IPS DF 6.9 (cell line): ENCODE results near the gene C7orf33.

Experiments used
- DNase-seq: peaks from one replicate; pipeline ENCODE4 v3.0.0-alpha.2; 2013; ENCODE audit warnings: low read depth, low spot score
- H3K27ac ChIP-seq: one replicate; pipeline ENCODE4 v1.5.1; 2013; ENCODE audit warnings: low read length, control low read depth
- H3K27me3 ChIP-seq: 2 replicates; pipeline ENCODE4 v1.6.1; 2013; ENCODE audit warnings: mild to moderate bottlenecking, low read length; ENCODE audit not compliant: control insufficient read depth, insufficient read depth
- H3K36me3 ChIP-seq: 2 replicates; pipeline ENCODE4 v1.6.1; 2013; ENCODE audit warnings: low read length; ENCODE audit not compliant: control insufficient read depth, insufficient read depth
- H3K4me1 ChIP-seq: 2 replicates; pipeline ENCODE4 v1.6.1; 2013; ENCODE audit warnings: low read length; ENCODE audit not compliant: control insufficient read depth, insufficient read depth
- H3K4me3 ChIP-seq: 2 replicates; pipeline ENCODE4 v1.5.1; 2013; ENCODE audit warnings: mild to moderate bottlenecking, low read length
- H3K9me3 ChIP-seq: 2 replicates; pipeline ENCODE4 v1.6.1; 2013; ENCODE audit warnings: low read length, inconsistent platforms; ENCODE audit not compliant: control insufficient read depth, insufficient read depth
- WGBS: extraction: QIAGEN DNeasy Blood & Tissue Kit; methylation state at CpG from one replicate; pipeline ENCODE4 v1.1.7; 2013; ENCODE audit warnings: mixed read lengths, missing lambda C conversion rate; ENCODE audit not compliant: insufficient read length, insufficient coverage; 5-methylcytosine and 5-hydroxymethylcytosine counted together

The C7orf33 gene

DNA sequence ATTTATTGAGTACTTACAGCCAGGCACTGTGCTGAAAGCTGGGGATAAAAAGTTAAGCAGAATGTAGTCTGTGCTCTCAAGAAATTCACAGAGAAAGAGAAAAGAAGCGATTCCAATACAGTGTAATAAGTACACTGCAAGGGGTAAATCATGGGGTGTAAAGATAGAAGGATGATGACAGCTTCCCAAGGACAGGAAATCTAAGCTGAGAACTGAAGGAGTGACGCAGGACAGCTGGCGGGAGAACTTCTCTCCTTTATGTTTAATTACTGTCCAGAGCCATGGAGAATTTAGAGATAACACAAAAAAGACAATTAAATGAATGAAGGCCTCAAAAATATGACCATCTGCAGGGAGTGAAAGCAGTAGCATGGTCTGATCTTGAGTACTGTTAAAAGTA, 34.8 kb downstream of the C7orf33 start:
- H3K27ac ChIP-seq = no peak overlapping the region
- no peak for DNase-seq
- no peaks in the 10 kb centered on the region for H3K36me3 ChIP-seq
- no peak overlapping the region for H3K4me3 ChIP-seq
- H3K4me1 ChIP-seq = no peaks in the 10 kb centered on the region
- no peaks in the 10 kb centered on the region for H3K27me3 ChIP-seq
- no CpG with 5 or more reads among the region's 3 CpGs for WGBS
- H3K9me3 ChIP-seq = no peaks in the 10 kb centered on the region

DNA sequence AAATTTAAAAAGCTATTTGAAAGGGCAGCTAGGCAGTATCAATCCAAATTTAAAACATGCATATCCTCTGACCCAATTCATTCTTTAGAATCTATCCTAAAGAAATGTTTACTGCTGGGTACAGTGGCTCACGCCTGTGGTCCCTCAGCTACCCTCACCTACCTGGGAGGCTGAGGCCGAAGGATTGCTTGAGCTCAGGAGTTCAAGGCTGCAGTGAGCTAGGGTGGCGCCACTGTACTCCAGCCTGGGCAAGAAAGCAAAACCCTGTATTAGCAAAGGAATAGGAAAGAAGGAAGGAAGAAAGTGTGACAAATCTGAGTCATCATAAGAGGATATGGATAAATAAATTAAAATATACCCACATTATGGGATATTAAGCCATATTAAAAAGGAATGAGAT, 36.3 kb downstream of the C7orf33 start:
- no peaks in the 10 kb centered on the region for H3K27me3 ChIP-seq
- no peaks in the 10 kb centered on the region for H3K4me1 ChIP-seq
- H3K36me3 ChIP-seq = no peaks in the 10 kb centered on the region
- H3K27ac ChIP-seq = no peak overlapping the region
- no peaks in the 10 kb centered on the region for H3K9me3 ChIP-seq
- no peak overlapping the region for H3K4me3 ChIP-seq
- no peak for DNase-seq
- WGBS = no CpG with 5 or more reads among the region's 3 CpGs

DNA sequence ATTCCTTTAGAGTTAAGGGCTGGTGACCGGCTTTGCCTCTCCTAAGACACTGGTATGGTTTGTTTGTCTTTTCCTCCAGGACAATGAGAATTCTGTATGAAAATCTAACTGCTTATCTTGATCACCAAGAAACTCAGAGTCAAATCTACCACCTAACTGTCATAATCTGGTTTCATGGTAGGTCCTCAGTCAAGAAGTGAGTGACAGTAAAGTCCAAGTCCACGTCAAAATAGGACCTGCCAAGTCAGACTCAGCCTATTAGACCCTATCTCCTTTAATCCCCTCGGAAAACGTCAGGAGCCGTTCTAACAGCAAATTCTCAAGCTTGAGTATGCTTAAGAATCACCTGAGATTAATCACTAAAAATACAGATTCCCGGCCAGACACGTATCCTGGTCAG, 37.4 kb downstream of the C7orf33 start:
- no peak for DNase-seq
- no peaks in the 10 kb centered on the region for H3K4me1 ChIP-seq
- WGBS = no CpG with 5 or more reads among the region's 7 CpGs
- no peak overlapping the region for H3K27ac ChIP-seq
- H3K27me3 ChIP-seq = no peaks in the 10 kb centered on the region
- H3K4me3 ChIP-seq = no peak overlapping the region
- H3K36me3 ChIP-seq = no peaks in the 10 kb centered on the region
- H3K9me3 ChIP-seq = no peaks in the 10 kb centered on the region

DNA sequence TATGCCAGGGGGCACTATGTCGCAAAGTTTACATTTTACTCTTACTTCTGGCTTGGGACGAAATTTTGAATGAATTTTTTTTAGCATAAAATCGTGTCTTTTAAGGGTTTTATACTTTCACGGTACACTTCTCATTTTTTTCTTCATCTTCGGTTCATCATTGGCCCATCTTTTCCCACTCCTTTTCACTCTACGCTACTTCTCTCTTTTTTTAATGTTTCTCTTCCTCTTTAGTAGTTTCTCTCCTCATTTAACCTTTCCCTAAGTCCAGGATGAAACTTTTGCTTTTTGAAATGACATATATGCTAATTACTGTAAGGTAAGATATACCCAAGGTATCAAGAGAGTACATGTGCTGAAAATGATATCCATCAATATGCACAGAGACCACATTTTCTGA, 39.5 kb downstream of the C7orf33 start:
- no peak overlapping the region for H3K4me3 ChIP-seq
- 100% methylated on average over 2 of the region's 6 CpGs for WGBS
- H3K27me3 ChIP-seq = no peaks in the 10 kb centered on the region
- DNase-seq = no peak
- H3K27ac ChIP-seq = no peak overlapping the region
- H3K36me3 ChIP-seq = no peaks in the 10 kb centered on the region
- H3K4me1 ChIP-seq = no peaks in the 10 kb centered on the region
- no peaks in the 10 kb centered on the region for H3K9me3 ChIP-seq

DNA sequence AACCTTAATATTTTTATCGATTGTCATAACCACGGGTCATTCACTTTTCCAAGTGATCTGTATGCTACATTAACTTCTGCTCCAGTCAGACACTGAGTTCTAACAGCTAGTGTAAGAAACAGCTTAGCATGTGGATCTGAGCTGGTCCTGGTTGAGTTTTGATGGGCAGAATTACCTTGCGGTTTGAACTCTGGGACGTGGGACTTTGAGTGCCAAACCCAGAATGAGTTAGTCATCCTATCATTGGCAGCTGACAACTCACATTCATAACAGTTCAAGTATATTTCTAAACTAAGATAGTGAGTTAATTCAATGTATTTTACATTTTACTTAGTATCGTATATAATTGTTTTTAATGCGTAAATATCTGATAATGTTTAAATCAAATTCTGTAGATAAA, 43.2 kb downstream of the C7orf33 start:
- no peak for DNase-seq
- Histone ChIP-seq H3K4me3 (no peak overlapping the region), H3K4me1 (no peaks in the 10 kb centered on the region), H3K36me3 (no peaks in the 10 kb centered on the region), H3K9me3 (no peaks in the 10 kb centered on the region), H3K27ac (no peak overlapping the region), H3K27me3 (no peaks in the 10 kb centered on the region)
- no CpG with 5 or more reads among the region's 6 CpGs for WGBS

DNA sequence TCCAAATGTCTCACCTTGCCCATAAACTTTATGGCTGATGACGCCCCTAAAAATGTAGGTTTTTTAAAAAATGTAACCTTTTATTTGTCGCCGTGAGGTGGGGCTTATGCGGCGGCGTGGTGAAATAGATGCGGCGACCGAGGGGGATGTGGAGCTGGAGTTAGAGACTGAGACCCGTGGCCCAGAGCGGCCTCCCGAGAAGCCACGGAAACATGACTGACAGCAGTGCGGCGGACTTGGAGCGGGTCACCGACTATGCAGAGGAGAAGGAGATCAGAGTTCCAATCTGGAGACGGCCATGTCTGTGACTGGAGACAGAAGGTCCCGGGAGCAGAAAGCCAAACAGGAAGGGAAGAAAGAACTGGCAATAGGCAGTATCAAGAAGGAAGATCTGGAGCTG, 46.5 kb downstream of the C7orf33 start:
- Histone ChIP-seq H3K4me1 (no peaks in the 10 kb centered on the region), H3K9me3 (no peaks in the 10 kb centered on the region), H3K27ac (no peak overlapping the region), H3K27me3 (no peaks in the 10 kb centered on the region), H3K4me3 (no peak overlapping the region), H3K36me3 (no peaks in the 10 kb centered on the region)
- no peak for DNase-seq
- no CpG with 5 or more reads among the region's 19 CpGs for WGBS

DNA sequence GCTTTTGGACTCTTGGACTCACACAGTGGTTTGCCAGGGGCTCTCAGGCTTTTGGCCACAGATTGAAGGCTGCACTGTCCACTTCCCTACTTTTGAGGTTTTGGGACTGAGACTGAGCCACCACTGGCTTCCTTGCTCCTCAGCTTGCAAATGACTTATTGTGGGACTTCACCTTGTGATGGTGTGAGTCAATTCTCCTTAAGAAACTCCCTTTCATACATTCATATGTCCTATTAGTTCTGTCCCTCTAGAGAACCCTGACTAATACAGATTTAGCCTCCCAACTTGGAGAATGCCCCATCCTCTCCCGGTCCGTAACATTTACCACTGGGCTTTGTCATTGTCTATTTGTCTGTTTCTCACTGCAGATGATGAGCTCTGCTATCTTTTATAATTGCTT, 55.3 kb downstream of the C7orf33 start:
- no peaks in the 10 kb centered on the region for H3K36me3 ChIP-seq
- WGBS = no CpG with 5 or more reads among the region's 2 CpGs
- H3K9me3 ChIP-seq = no peaks in the 10 kb centered on the region
- no peak overlapping the region for H3K27ac ChIP-seq
- no peak overlapping the region for H3K4me3 ChIP-seq
- DNase-seq = no peak
- no peaks in the 10 kb centered on the region for H3K4me1 ChIP-seq
- no peaks in the 10 kb centered on the region for H3K27me3 ChIP-seq

DNA sequence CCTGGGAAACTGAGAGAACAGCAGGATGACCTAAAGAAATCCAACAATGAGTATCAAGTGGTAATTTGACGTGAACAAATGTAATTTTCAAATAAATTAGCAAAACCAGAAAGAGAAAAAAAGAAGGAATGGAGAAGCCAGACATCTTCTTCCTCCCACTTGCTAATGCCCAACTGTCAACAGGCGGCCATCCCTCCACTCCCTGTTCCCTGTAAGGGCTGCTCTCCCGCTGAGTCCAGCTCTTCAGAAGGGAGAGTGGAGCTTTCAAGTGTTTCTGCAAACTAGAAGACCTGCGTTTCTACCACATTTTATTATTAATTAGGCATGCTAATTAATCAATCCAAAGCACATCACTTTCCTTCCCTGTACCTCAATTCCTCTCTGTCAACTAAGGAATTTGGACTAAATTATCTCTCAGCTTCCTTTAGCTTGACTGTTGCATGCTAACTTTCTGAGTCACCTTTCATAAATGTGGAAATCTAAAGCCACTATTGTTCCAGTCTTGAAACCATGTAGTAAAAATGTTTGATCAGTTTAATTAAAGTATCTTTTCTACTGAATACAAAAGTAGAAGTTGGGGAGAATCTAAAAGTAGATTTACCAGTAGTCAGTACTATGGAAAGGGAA, 59.8 kb downstream of the C7orf33 start:
- Histone ChIP-seq H3K27me3 (no peaks in the 10 kb centered on the region), H3K36me3 (no peaks in the 10 kb centered on the region), H3K4me3 (no peak overlapping the region), H3K9me3 (no peaks in the 10 kb centered on the region), H3K4me1 (no peaks in the 10 kb centered on the region), H3K27ac (no peak overlapping the region)
- DNase-seq = no peak
- WGBS = no CpG with 5 or more reads among the region's 4 CpGs

DNA sequence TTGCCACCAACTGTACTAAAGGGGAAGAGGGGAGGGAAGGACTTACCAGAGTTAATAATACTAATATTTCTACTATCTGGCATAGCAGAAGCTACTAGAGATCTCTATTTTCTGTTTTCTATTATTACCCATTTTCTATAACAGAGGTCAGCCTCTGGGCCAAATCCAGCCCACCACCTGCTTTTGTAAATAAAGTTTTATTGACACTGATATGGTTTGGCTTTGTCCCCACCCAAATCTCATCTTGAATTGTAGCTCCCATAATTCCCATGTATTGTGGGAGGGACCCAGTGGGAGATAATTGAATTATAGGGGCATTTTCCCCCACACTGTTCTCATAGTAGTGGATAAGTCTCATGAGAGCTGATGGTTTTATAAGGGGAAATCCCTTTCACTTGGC, 62.2 kb downstream of the C7orf33 start:
- DNase-seq = no peak
- no peaks in the 10 kb centered on the region for H3K9me3 ChIP-seq
- no peaks in the 10 kb centered on the region for H3K27me3 ChIP-seq
- no peak overlapping the region for H3K27ac ChIP-seq
- no peaks in the 10 kb centered on the region for H3K4me1 ChIP-seq
- H3K4me3 ChIP-seq = no peak overlapping the region
- no peaks in the 10 kb centered on the region for H3K36me3 ChIP-seq

DNA sequence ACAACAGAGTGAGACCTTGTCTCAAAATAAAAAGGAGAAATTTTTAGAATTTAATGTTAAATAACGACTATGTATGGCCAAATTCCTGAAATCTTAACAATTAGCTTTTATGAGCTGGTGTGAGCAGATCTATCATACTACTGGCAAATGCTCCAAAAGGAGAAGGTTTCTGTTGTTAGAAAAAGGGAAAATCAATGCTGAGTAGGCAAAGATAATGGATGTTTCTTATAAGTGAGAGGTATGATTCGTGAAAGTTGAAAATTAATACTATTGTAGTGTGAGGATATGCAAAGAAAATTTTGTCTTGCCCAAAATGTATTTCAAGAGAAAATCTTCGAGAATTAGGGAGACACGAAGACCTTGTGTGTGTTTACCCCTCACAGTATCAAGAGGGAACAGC, 67.4 kb downstream of the C7orf33 start:
- DNase-seq = no peak
- no peak overlapping the region for H3K27ac ChIP-seq
- WGBS = 100% methylated on average over 1 of the region's 4 CpGs
- no peaks in the 10 kb centered on the region for H3K27me3 ChIP-seq
- H3K9me3 ChIP-seq = no peaks in the 10 kb centered on the region
- H3K4me3 ChIP-seq = no peak overlapping the region
- H3K4me1 ChIP-seq = no peaks in the 10 kb centered on the region
- H3K36me3 ChIP-seq = no peaks in the 10 kb centered on the region

DNA sequence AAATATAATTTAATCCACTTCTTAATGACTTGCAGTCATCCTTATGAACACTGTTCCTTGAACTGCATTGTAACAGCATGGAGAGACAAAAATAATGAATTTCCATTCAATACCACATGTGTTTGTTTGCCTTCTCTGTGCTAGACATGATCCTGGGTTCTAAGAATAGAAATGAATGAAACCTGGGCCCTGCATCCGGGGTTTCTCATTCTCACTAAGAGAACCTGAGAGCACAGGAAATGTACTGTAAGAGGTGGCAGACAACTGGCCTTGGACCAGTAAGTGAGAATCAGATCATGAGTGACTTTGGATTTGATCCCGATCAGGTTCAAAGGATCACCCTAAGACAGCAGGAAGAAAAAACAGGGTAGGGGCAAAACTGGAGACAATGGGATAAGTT, 70.9 kb downstream of the C7orf33 start:
- no peak for DNase-seq
- Histone ChIP-seq H3K4me3 (no peak overlapping the region), H3K27me3 (no peaks in the 10 kb centered on the region), H3K9me3 (no peaks in the 10 kb centered on the region), H3K4me1 (no peaks in the 10 kb centered on the region), H3K27ac (no peak overlapping the region), H3K36me3 (no peaks in the 10 kb centered on the region)
- WGBS = no CpG with 5 or more reads among the region's 2 CpGs
